Neural crest cell (in vitro differentiated cells): ENCODE results near the gene MFSD1. TPM values are rescaled to one million over a fixed set of nuclear protein-coding genes. Genes with fewer than 3 reads are reported as not detected.

Source experiments
- DNase-seq: peaks from one replicate; pipeline ENCODE4 v3.0.0; 2021; ENCODE audit warnings: low read depth, mixed read lengths, low spot score
- H3K27ac Mint-ChIP-seq: one replicate; pipeline ENCODE4 v1.8.0; 2021; ENCODE audit warnings: mild to moderate bottlenecking, mixed read lengths; ENCODE audit not compliant: unreplicated experiment
- H3K27me3 Mint-ChIP-seq: 2 replicates; pipeline ENCODE4 v1.8.0; 2021; ENCODE audit warnings: low read depth, mild to moderate bottlenecking, mixed read lengths
- H3K36me3 Mint-ChIP-seq: 2 replicates; pipeline ENCODE4 v1.8.0; 2021; ENCODE audit warnings: low read depth, mild to moderate bottlenecking, mixed read lengths
- H3K4me1 Mint-ChIP-seq: 2 replicates; pipeline ENCODE4 v1.8.0; 2021; ENCODE audit warnings: mixed read lengths
- H3K4me3 Mint-ChIP-seq: one replicate; pipeline ENCODE4 v1.8.0; 2021; ENCODE audit warnings: mild to moderate bottlenecking, mixed read lengths
- H3K9me3 Mint-ChIP-seq: 2 replicates; pipeline ENCODE4 v1.8.0; 2021; ENCODE audit warnings: mixed read lengths
- CTCF ChIP-seq: fragments of 200-600 bp; sonication (generic); conservative IDR thresholded peaks from 2 replicates; pipeline ENCODE4 v1.5.0; 2021; ENCODE audit warnings: antibody characterized with exemption, mild to moderate bottlenecking
- total RNA-seq: library from RNA; stranded (reverse); gene quantifications from 2 replicates; pipeline ENCODE4 v1.2.1, GENCODE V29; 2021

The MFSD1 gene
- total RNA-seq, 1 donor from 2014 or later = 16.9 TPM

- Mint-ChIP-seq H3K4me3 (no peak overlapping the region), H3K9me3 (no peaks in the 10 kb centered on the region), H3K27ac (no peak overlapping the region), H3K36me3 (no peaks in the 10 kb centered on the region), H3K27me3 (peaks cover 8% of the 10 kb centered on the region), H3K4me1 (peaks cover 7% of the 10 kb centered on the region)
- TF ChIP-seq CTCF = peak; percentile 89
- no peak for DNase-seq
Measured at GRCh38 chr3:158845765-158846350, 44.0 kb downstream of the MFSD1 start.

DNA sequence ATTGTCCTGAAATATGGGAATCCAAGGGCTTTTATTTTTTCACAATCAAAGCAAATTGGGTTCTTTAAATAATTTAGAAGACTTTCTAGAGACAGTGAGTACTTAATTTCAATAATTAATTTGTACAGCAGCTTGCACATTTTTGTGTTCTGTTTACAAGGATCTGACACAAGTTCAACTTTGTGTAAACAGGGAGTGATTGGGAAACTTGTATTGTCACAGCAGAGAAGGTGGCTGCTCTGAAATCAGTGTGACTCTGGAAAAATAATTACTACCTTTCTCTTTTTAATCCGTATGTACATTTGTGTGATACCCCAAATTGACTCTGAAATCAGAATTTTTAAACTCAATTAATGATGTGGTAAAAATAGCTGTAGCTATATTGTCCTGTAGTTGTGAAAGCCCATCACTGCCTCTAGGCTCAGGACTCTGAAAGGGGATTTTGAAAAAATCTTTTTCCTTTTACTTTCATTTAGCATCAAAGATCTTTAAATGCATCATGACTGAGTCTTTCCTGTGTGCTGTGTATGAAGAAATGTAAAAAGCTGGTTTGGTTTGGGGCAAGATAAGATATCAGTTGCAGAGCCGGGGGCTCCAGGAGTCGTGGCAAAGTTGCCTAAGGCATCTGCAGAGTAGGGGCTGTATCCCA, 45.1 kb downstream of the MFSD1 start:
- peaks cover 7% of the 10 kb centered on the region for H3K4me1 Mint-ChIP-seq
- peaks cover 12% of the 10 kb centered on the region for H3K27me3 Mint-ChIP-seq
- H3K36me3 Mint-ChIP-seq = no peaks in the 10 kb centered on the region
- H3K4me3 Mint-ChIP-seq = no peak overlapping the region
- no peak for TF ChIP-seq CTCF
- DNase-seq = no peak
- no peaks in the 10 kb centered on the region for H3K9me3 Mint-ChIP-seq
- H3K27ac Mint-ChIP-seq = no peak overlapping the region

DNA sequence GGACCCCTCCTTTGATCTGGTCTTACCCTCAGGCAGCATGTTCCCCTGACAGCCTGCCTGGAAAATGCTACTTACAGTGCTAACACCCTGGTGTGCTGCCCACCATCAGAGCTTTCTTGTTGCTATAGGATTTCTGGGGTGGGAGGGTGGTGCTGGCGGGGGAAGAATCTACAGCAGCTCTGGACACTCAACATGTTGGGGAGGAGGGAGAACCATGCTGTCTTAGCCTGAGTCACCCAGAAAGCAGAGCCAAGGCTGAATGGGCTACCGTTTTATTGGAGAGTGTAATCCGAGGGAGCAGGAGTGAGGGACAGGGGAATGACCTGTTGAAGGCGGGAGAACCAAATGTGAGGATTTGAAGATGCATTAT, 45.6 kb downstream of the MFSD1 start:
- no peak overlapping the region for H3K27ac Mint-ChIP-seq
- no peaks in the 10 kb centered on the region for H3K36me3 Mint-ChIP-seq
- H3K9me3 Mint-ChIP-seq = no peaks in the 10 kb centered on the region
- DNase-seq = no peak
- TF ChIP-seq CTCF = no peak
- peaks cover 12% of the 10 kb centered on the region for H3K27me3 Mint-ChIP-seq
- H3K4me1 Mint-ChIP-seq = peaks cover 7% of the 10 kb centered on the region
- H3K4me3 Mint-ChIP-seq = no peak overlapping the region

DNA sequence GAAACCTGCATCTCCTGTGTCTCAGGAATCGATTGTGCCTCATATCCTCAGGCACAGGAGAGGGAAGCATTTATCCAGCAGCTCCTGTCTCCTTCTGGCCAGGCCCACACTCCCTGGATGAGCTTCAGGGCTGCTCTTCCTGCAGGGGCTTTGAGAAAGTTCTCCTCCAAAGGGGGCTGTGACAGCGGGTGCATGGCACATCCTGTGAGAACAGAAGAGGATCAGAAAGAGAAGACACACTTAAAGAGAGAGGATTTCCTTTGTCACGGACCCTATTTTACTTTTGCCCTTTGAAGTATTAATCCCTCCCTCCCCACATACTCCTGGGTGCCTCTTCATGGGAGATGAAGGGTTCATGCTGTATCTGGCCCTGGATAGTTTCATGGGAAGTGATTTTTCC, 46.0 kb downstream of the MFSD1 start:
- Mint-ChIP-seq H3K9me3 (no peaks in the 10 kb centered on the region), H3K4me1 (peaks cover 9% of the 10 kb centered on the region), H3K27me3 (peaks cover 15% of the 10 kb centered on the region), H3K36me3 (no peaks in the 10 kb centered on the region), H3K27ac (no peak overlapping the region), H3K4me3 (no peak overlapping the region)
- TF ChIP-seq CTCF = no peak
- no peak for DNase-seq

- H3K36me3 Mint-ChIP-seq = no peaks in the 10 kb centered on the region
- peaks cover 11% of the 10 kb centered on the region for H3K4me1 Mint-ChIP-seq
- TF ChIP-seq CTCF = no peak
- no peak overlapping the region for H3K27ac Mint-ChIP-seq
- no peaks in the 10 kb centered on the region for H3K9me3 Mint-ChIP-seq
- no peak for DNase-seq
- peaks cover 12% of the 10 kb centered on the region for H3K27me3 Mint-ChIP-seq
- no peak overlapping the region for H3K4me3 Mint-ChIP-seq
Measured at GRCh38 chr3:158849757-158850156, 47.9 kb downstream of the MFSD1 start.
